ENCODE measurements around the gene CBLB. TPM values are rescaled to one million over a fixed set of nuclear protein-coding genes. Genes with fewer than 3 reads are reported as not detected.

The CBLB gene
- total RNA-seq, 2 experiments from 2014 or later = 24.5 to 38.5 TPM

GRCh38 chr3:105619651-105620050 is 249.2 kb downstream of the CBLB start:
- intact Hi-C loops (cut with micrococcal nuclease; ENCODE audit: unreplicated experiment) = no loop called here
- no peak overlapping the region for H3K4me3 ChIP-seq (ENCODE audit: low read depth, low read length, poor library complexity, severe bottlenecking)
- no TSS peak for BruUV-seq (replicated peaks)
- H2AFZ ChIP-seq (ENCODE audit: low read length) = no peak overlapping the region
- ChIA-PET POLR2A (interaction anchor here (0.6 kb wide), 2 partner anchors 41 to 996 kb away, joined by 3 to 4 read pairs; no protein-coding TSS in a partner anchor), CTCF (ENCODE audit: unreplicated experiment) (no interaction called here)
- H3K9me2 ChIP-seq (ENCODE audit: insufficient read depth, low read length) = no peaks in the 10 kb centered on the region
- no peak for DNase-seq (ENCODE audit: low spot score)
- no peaks in the 10 kb centered on the region for H3K4me1 ChIP-seq (ENCODE audit: insufficient read depth, low read length, poor library complexity, severe bottlenecking)
- H3K27ac ChIP-seq (ENCODE audit: low read depth, low read length, poor library complexity, severe bottlenecking) = no peak overlapping the region
- H4K20me1 ChIP-seq (ENCODE audit: insufficient read depth, low read length) = no peaks in the 10 kb centered on the region
- H3K79me2 ChIP-seq (ENCODE audit: insufficient read depth, low read depth, low read length) = no peaks in the 10 kb centered on the region
- TF ChIP-seq EZH2phosphoT487 (IDR thresholded peaks at IDR 0.05; ENCODE audit: borderline replicate concordance, low read depth, low read length) (no peak), CTCF (conservative IDR thresholded peaks at IDR 0.05; ENCODE audit: low read length) (no peak)
- no peaks in the 10 kb centered on the region for H3K36me3 ChIP-seq (ENCODE audit: insufficient read depth, low read length)
- no peak overlapping the region for H3K4me2 ChIP-seq (ENCODE audit: low read length)
- no peaks in the 10 kb centered on the region for H3K9me3 ChIP-seq (ENCODE audit: low read length)

GRCh38 chr3:105618556-105618955 is 250.3 kb downstream of the CBLB start:
- CTCF ChIA-PET (ENCODE audit: unreplicated experiment) = no interaction called here

More at GRCh38 chr3:105618556-105618955, 250.3 kb downstream of the CBLB start:
- BruUV-seq (replicated peaks) = no TSS peak
- no peak overlapping the region for H3K4me3 ChIP-seq (ENCODE audit: low read depth, low read length, poor library complexity, severe bottlenecking)
- no peak overlapping the region for H3K27ac ChIP-seq (ENCODE audit: low read depth, low read length, poor library complexity, severe bottlenecking)
- TF ChIP-seq EZH2phosphoT487 (IDR thresholded peaks at IDR 0.05; ENCODE audit: borderline replicate concordance, low read depth, low read length) (no peak), CTCF (conservative IDR thresholded peaks at IDR 0.05; ENCODE audit: low read length) (no peak)
- no peaks in the 10 kb centered on the region for H3K79me2 ChIP-seq (ENCODE audit: insufficient read depth, low read depth, low read length)
- H3K9me3 ChIP-seq (ENCODE audit: low read length) = no peaks in the 10 kb centered on the region
- no peak for DNase-seq (ENCODE audit: low spot score)
- POLR2A ChIA-PET = no interaction called here
- H3K36me3 ChIP-seq (ENCODE audit: insufficient read depth, low read length) = no peaks in the 10 kb centered on the region
- intact Hi-C loops (cut with micrococcal nuclease; ENCODE audit: unreplicated experiment) = no loop called here
- H4K20me1 ChIP-seq (ENCODE audit: insufficient read depth, low read length) = no peaks in the 10 kb centered on the region
- H3K4me1 ChIP-seq (ENCODE audit: insufficient read depth, low read length, poor library complexity, severe bottlenecking) = no peaks in the 10 kb centered on the region
- H3K4me2 ChIP-seq (ENCODE audit: low read length) = no peak overlapping the region
- no peak overlapping the region for H2AFZ ChIP-seq (ENCODE audit: low read length)
- no peaks in the 10 kb centered on the region for H3K9me2 ChIP-seq (ENCODE audit: insufficient read depth, low read length)

Data from OCI-LY7 (cell line).